Stimulated activated CD8-positive, alpha-beta memory T cell treated with anti-CD3 and anti-CD28 coated beads, Interleukin-12 subunit alpha, Interleukin-12 subunit beta, amount 100 ng/mL, for 24 hours (primary cell): ENCODE results near the gene MELTF.

Source experiments
- DNase-seq: peaks from one replicate; pipeline ENCODE4 v3.0.0-alpha.2; 2020; ENCODE audit errors: extremely low read depth

Gene MELTF

GRCh38 chr3:196994056-196994455 is 35.6 kb downstream of the MELTF start:
- DNase-seq = no peak

DNA sequence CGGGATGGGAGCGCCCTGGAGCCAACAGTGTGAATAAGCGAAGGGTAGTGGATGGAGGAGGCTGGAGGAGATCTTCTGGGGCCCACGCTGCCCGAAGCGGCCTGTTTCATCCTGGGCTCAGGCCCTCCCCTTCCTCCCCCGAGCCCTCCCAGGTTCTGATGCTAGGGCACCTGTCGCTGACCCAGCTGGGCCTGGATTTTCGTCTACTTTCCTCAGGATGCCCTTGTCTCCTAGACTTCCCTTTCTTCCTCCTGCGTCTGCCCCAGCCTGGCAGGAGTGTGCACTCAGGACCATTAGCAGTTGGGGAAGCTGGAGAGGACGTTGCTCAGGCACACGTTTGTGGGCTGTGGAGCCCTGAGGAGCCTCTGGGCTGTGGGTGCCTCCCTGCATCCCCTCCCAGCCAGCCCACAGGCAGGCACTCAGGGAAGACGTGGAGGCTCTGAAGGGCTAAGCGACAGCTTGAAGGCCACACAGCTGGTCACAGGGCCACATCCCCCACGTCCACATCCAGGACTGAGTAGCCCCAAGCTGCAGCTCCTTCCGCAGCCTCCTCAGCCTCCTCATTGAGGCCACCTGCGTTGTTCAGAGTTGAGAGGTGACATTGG is 37.1 kb downstream of the MELTF start:
- no peak for DNase-seq

DNA sequence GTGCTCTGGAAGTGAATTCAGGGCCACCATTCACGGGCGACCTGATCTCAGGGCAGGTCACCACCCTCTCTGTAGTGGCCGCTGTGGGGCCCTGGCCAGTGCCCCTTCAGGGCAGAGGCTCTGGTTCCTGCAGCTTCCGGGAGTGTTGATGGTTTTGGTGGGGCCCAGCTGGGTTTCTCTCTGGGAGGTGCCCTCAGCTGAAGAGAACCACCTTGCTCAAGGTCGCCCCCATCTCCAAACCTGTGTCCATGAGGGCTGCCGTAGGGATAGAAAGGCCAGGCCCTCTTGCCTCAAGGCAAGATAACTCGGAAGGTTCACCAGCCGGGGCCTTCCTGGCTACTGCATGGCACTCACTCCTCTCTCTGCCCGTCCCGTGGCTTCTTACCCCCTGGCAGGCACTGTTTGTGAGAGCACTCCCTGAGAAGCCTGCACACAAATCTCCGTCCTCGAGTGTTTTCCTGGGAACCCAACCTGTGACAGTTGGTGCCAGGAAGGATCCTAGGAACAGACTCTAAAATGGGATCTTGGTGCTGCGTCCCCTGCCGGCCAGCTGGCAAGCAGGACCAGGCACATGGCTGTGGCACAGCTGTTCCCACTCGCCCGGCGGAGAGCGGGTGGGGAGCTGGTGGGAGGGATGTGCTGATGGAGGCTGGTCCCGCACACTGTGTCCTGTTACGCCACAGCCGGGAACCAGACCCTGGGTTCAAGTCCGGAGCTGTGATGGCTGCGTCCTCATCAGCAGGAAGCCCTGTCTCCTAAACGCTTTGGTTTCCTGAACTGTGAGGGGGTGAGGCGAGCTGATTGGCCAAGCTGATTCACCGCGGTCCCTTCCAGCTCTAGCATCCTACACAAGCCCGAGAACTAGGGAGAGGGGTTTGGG is 37.8 kb downstream of the MELTF start:
- no peak for DNase-seq

- DNase-seq = no peak
Observed at GRCh38 chr3:196990601-196991007, 39.0 kb downstream of the MELTF start.

DNA sequence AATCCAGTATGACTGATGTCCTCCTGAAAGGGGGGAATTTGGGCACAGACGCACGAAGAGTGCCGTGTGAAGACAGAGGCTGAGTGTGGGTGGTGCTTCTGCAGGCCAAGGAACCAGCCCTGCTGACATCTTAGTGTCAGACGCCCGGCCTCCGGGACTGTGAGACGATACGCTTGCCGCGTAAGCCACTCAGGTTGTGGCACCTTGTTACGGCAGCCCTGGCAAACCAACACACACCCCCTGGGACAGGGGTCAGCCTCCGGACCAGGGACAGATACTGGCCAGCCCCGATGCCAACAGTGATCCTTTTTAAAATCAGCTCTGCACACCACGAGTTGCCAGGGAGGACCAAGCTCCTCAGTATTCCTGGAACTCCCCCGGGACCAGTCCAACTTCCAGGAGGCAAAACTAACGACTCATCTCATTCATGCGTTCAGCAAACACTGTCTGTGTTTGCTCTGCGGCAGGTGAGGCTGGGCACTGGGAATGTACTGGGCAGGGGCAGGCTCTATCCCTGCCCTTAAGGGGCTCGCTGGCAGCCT is 39.8 kb downstream of the MELTF start:
- DNase-seq = no peak

- no peak for DNase-seq
Observed at GRCh38 chr3:196988241-196989029, 41.2 kb downstream of the MELTF start.

DNA sequence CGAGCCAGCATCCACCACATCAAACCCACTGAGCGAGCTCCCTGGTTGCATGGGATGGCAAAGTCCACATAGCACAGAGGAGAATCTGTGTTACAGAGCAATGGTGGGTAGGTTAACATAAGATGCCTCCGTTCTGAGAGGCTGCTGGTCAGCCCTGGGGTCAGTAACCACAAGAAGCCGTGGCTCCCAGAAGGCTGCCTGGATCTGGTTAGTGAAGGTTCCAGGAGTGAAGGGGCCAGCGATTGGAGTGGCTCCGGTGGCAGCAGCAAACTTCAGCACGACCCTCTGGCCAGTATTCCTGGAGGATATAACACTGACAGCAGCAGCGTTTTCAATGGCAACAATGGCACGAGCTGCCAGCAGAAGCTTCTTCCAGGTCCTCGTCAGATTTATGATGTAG is 42.6 kb downstream of the MELTF start:
- DNase-seq = no peak

DNA sequence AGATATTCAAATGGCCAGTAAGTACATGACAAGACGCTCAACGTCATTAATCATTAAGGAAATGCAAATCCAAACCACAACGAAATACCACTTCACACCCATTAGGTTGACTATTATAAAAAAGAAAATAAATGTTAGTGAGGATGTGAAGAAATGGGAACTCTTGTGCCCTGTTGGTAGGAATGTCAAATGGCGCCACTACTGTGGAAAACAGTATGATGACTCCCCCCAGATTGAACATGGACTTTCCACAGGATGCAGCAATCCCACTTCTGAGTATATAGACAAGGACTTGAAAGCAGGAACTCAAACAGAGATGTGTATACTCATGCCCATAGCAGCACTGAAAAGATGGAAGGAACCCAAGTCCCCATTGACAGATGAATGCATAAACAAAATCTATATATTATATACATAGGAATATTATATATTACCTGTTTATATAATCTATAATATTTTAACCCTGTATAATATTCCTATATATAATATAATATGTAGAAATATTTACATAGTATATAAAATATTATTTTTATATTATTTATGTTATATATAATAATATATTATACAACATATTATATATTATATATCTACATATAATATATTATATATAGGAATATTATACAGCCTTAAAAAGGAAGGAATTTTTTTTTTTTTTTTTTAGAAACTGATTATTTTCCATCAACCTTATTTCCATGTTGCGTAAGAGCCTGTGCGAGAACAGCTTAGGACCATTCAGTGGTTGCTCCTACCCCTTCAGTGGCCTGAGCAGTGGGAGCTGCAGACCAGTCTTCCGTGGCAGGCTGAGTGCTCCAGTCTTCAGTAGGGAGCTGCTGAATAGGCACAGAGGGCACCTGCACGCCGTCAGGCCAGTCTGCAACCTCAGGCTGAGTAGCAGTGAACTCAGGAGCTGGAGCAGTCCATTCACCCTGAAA is 43.4 kb downstream of the MELTF start:
- no peak for DNase-seq

- no peak for DNase-seq
Observed at GRCh38 chr3:196985298-196985697, 44.3 kb downstream of the MELTF start.

- no peak for DNase-seq
Observed at GRCh38 chr3:196983186-196983585, 46.4 kb downstream of the MELTF start.

- DNase-seq = no peak
Observed at GRCh38 chr3:196981657-196982056, 48.0 kb downstream of the MELTF start.

- no peak for DNase-seq
Observed at GRCh38 chr3:196979545-196979944, 50.1 kb downstream of the MELTF start.

GRCh38 chr3:196976941-196977340 is 52.7 kb downstream of the MELTF start:
- DNase-seq = no peak

GRCh38 chr3:196975349-196975748 is 54.3 kb downstream of the MELTF start:
- no peak for DNase-seq

- no peak for DNase-seq
Observed at GRCh38 chr3:196974661-196975060, 55.0 kb downstream of the MELTF start.

DNA sequence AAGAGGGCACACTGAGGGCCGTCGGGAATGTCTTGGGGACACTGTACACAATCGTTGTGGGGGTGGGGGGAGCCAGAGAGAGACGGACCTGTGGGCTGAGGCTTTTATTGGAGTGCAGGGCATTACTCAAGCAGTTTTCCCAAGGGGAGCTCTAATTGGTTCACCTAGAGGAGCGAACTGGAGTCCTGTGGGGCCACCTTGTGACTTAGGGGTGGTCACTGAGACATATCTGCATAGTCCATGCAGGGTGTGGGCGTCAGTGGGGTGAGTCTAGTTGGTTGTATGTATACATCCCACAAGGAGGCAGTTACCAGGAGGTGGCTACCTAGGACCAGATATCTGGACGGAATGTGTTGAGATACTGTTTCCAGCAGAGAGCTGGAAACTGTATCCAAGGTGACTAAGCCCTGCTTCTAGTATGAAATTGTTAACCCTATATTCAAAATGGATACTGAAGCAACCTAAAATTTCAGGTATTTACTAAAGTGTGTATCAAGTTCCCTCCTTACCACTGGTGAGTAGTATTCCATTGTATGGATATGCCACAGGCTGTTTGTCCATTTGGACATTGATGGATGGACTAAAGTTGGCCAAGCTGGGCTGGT is 58.4 kb downstream of the MELTF start:
- no peak for DNase-seq

DNA sequence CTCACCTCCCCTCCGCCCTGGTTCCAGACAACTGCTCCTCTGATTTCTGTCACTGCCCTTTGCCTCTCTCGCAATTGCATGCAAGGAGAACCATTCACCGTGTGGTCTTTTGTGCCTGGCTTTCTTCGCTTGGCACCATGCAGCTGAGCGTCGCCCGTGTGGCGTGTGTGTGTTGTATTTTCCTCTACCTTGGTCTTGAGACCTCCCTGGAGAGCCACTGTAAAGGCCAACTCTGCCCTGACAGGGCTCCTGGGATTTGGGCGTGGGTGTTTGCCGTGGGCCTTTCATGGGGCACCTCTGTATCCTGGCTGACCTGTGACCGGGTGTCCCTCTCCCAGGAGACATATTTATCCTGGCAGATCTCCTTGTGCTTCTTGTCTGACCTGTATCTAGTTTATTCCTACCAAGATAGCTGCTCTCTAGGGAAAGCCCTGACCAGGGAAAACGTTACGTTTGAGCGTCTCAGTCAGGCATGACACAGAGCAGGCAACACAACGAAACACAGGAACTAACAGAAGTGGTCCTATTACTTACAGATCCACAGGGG is 59.0 kb downstream of the MELTF start:
- no peak for DNase-seq

DNA sequence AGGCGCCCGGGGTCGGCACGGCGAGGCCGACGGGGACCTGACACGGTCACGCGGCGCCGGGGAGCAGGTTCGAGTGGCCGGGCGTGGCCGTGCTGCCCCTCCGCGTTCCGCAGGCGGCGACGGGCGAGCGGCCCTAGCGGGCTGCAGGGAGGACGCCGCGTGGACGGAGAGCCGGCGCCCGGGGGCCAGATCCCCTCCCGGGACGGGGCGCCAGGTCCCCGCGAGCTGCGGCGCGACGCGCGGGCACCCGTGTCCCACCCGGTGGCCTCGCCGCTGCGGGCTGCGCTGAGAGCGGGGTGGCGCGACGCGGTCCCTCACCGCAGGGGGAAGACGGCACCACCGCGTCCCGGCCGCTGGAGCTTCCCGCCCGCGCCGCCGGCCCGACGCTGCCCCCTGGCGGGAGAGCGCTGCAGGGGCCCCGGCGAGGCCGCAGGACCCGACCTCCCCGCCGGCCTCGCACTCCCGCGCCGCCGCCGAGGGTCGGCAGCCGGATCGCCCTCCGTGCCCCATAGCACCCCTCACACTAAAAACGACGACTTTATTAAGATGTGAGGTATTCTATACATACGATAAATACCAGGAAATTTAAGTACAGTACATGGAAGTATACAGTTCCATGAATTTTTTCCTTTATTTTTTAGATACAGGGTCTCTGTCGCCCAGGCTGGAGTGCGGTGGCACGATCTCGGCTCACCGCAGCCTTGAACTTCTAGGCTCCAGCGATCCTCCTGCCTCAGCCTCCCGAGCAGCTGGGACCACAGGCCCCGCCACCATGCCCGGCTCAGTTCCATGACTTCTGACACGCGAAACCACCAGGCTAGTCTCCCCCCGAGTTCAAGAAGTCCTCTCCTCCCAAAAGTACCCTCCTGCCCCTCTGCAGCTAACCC is 59.7 kb downstream of the MELTF start:
- DNase-seq = no peak

DNA sequence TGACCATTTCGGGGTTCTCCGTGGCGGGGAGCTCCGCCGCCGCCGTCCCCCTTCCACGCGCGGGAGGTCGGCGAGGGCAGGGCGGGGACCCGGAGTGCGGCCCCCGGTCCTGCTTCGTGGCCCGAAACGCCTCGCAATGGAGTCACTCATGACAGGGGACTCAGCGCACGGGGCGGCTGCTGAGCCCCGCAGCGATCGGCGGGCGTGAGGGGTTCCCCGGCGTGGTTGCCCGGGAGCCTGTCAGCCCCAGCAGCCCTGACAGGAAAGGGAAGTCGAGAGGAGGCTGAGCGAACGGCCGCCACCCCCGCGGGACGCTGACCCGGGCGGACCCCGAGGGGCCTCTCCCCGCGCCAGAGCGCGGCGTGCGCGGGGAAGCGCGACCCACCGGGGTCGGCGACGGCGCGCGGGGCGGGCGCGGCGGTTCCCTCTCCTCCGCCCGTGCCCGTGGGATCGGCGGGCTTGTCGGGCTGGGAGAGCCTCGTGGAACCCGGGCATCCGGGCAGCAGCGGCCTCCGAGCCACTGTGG is 60.4 kb downstream of the MELTF start:
- no peak for DNase-seq
